SKM-1 treated with dmso at 0.1 percent for 144 hours (cell line): Measurements from ENCODE around the gene ROBO3.

Experiments used
- DNase-seq: peaks from one replicate; lab custom pipeline; 2025; ENCODE audit not compliant: unreplicated experiment; lab: John Stamatoyannopoulos, UW

ROBO3 gene

GRCh38 chr11:124890151-124890550 is 24.9 kb downstream of the ROBO3 start:
- DNase-seq: no peak

GRCh38 chr11:124890683-124891372 is 25.6 kb downstream of the ROBO3 start:
- no peak for DNase-seq

GRCh38 chr11:124891373-124891861 is 26.2 kb downstream of the ROBO3 start:
- DNase-seq: no peak

GRCh38 chr11:124892146-124892545 is 26.9 kb downstream of the ROBO3 start:
- DNase-seq: no peak

- no peak for DNase-seq
These were observed 27.7 kb downstream of the ROBO3 start for GRCh38 chr11:124892750-124893454.

GRCh38 chr11:124893781-124894401 is 28.7 kb downstream of the ROBO3 start:
- DNase-seq: no peak

- DNase-seq: no peak
These were observed 29.6 kb downstream of the ROBO3 start for GRCh38 chr11:124894606-124895430.

GRCh38 chr11:124895471-124895971 is 30.3 kb downstream of the ROBO3 start:
- DNase-seq: no peak

GRCh38 chr11:124896071-124896750 is 31.0 kb downstream of the ROBO3 start:
- DNase-seq: no peak

- no peak for DNase-seq
These were observed 31.7 kb downstream of the ROBO3 start for GRCh38 chr11:124896821-124897391.

- no peak for DNase-seq
These were observed 32.5 kb downstream of the ROBO3 start, which contains the start of gene ROBO4 for GRCh38 chr11:124897674-124898262. TSS of gene ROBO4 (minus strand) at chr11:124897865. CDS start at chr11:124897795, 70 bp downstream.

- DNase-seq: no peak
These were observed 33.0 kb downstream of the ROBO3 start for GRCh38 chr11:124898263-124898680.

- DNase-seq: no peak
These were observed 33.5 kb downstream of the ROBO3 start for GRCh38 chr11:124898711-124899110.

GRCh38 chr11:124899383-124900145 is 34.3 kb downstream of the ROBO3 start:
- DNase-seq: no peak

GRCh38 chr11:124900464-124900863 is 35.2 kb downstream of the ROBO3 start:
- no peak for DNase-seq

GRCh38 chr11:124902616-124903015 is 37.4 kb downstream of the ROBO3 start:
- DNase-seq: no peak

- DNase-seq: no peak
These were observed 50.5 kb downstream of the ROBO3 start for GRCh38 chr11:124915541-124916369.

- no peak for DNase-seq
These were observed 51.1 kb downstream of the ROBO3 start for GRCh38 chr11:124916370-124916710.
